SH-SY5Y (cell line): Measurements from ENCODE around the gene RSBN1L.

Experiments
- GATA2 ChIP-seq: IDR thresholded peaks from 2 replicates; pipeline ENCODE4 v1.6.1; 2011; ENCODE audit warnings: mild to moderate bottlenecking, low read depth, low read length
- GATA3 ChIP-seq: IDR thresholded peaks from 2 replicates; pipeline ENCODE4 v1.6.1; 2011; ENCODE audit warnings: low read depth, mild to moderate bottlenecking, low read length, moderate library complexity

GRCh38 chr7:77783545-77783944 lies 87.3 kb downstream of the RSBN1L start:
- TF ChIP-seq GATA3 (no peak), GATA2 (no peak)
